ENCODE measurements around the gene ZKSCAN1.

DNA sequence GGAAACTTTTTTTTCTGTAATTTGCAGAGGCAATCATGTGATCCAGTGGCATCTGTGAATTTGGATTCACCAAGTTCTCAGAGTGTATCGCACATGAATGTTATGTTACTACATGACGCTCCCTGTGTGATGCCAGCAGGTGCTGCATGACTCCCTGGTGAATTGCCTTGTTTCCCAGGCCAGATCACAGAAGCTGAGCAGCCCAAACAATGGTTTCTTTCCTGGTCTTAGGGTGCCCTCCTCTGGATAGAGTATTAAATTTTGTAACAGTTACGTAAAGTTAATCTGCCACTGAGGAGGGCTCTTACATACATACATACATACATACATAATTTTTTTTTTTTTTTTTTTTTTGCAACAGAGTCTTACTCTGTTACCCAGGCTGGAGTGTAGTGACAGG lies 37.8 kb downstream of the ZKSCAN1 start:
- TF ChIP-seq EZH2phosphoT487 (IDR thresholded peaks at IDR 0.05; ENCODE audit: borderline replicate concordance, low read length), result no peak
- TF ChIP-seq, protein P1, sequence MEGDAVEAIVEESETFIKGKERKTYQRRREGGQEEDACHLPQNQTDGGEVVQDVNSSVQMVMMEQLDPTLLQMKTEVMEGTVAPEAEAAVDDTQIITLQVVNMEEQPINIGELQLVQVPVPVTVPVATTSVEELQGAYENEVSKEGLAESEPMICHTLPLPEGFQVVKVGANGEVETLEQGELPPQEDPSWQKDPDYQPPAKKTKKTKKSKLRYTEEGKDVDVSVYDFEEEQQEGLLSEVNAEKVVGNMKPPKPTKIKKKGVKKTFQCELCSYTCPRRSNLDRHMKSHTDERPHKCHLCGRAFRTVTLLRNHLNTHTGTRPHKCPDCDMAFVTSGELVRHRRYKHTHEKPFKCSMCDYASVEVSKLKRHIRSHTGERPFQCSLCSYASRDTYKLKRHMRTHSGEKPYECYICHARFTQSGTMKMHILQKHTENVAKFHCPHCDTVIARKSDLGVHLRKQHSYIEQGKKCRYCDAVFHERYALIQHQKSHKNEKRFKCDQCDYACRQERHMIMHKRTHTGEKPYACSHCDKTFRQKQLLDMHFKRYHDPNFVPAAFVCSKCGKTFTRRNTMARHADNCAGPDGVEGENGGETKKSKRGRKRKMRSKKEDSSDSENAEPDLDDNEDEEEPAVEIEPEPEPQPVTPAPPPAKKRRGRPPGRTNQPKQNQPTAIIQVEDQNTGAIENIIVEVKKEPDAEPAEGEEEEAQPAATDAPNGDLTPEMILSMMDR (conservative IDR thresholded peaks at IDR 0.05; ENCODE audit: low read depth, low read length), result peak; percentile 64

All from PC-3 (cell line).